Right hindlimb (tissue), 1 donor: ENCODE results near the gene CAPG.

Source experiments
- DNase-seq: peaks from one replicate; pipeline ENCODE4 v3.0.0-alpha.2; 2018

The CAPG gene

GRCh38 chr2:85354286-85355072 is 55.7 kb downstream of the CAPG start, which contains the start of the genes ELMOD3 and RETSAT:
ELMOD3 (plus strand) TSS chr2:85354769; CDS start chr2:85357199, 2,430 bp downstream.
RETSAT (minus strand) TSS chr2:85354528; CDS start chr2:85354507, 21 bp downstream.
- peak; percentile 99 for DNase-seq

- DNase-seq: no peak
Observed at GRCh38 chr2:85353876-85354285, 56.3 kb downstream of the CAPG start.

GRCh38 chr2:85347599-85347998 is 62.6 kb downstream of the CAPG start:
- DNase-seq: no peak
